Ishikawa (cell line): ENCODE results near the gene SCAND1.

Source experiments
- CEBPB ChIP-seq: IDR thresholded peaks from 2 replicates; pipeline ENCODE4 v1.6.1; 2012
- CREB1 ChIP-seq: IDR thresholded peaks from 2 replicates; pipeline ENCODE4 v1.6.1; 2012; ENCODE audit warnings: low read depth
- EGR1 ChIP-seq: IDR thresholded peaks from 2 replicates; pipeline ENCODE4 v1.6.1; 2012
- EP300 ChIP-seq: IDR thresholded peaks from 2 replicates; pipeline ENCODE4 v1.6.1; 2012; ENCODE audit warnings: borderline replicate concordance
- FOXM1 ChIP-seq: IDR thresholded peaks from 2 replicates; pipeline ENCODE4 v1.6.1; 2012; ENCODE audit warnings: low read depth, borderline replicate concordance
- NFIC ChIP-seq: IDR thresholded peaks from 2 replicates; pipeline ENCODE4 v1.6.1; 2012
- RAD21 ChIP-seq: IDR thresholded peaks from 2 replicates; pipeline ENCODE4 v1.6.1; 2012; ENCODE audit warnings: low read depth
- TAF1 ChIP-seq: IDR thresholded peaks from 2 replicates; pipeline ENCODE4 v1.6.1; 2012; ENCODE audit warnings: low read depth, mild to moderate bottlenecking
- TCF12 ChIP-seq: IDR thresholded peaks from 2 replicates; pipeline ENCODE4 v1.6.1; 2012; ENCODE audit warnings: low read depth
- YY1 ChIP-seq: IDR thresholded peaks from 2 replicates; pipeline ENCODE4 v1.6.1; 2012; ENCODE audit warnings: low read depth
- ZBTB7A ChIP-seq: IDR thresholded peaks from 2 replicates; pipeline ENCODE4 v1.6.1; 2012; ENCODE audit warnings: low read depth
- TF ChIP-seq, protein P1 (sequence below): IDR thresholded peaks from 2 replicates; pipeline ENCODE4 v1.6.1; 2012
- TF ChIP-seq, protein P2 (sequence below): IDR thresholded peaks from 2 replicates; pipeline ENCODE4 v1.6.1; 2012; ENCODE audit warnings: low read depth, mild to moderate bottlenecking
- TF ChIP-seq, protein P3 (sequence below): IDR thresholded peaks from 2 replicates; pipeline ENCODE4 v1.6.1; 2012

DNA sequence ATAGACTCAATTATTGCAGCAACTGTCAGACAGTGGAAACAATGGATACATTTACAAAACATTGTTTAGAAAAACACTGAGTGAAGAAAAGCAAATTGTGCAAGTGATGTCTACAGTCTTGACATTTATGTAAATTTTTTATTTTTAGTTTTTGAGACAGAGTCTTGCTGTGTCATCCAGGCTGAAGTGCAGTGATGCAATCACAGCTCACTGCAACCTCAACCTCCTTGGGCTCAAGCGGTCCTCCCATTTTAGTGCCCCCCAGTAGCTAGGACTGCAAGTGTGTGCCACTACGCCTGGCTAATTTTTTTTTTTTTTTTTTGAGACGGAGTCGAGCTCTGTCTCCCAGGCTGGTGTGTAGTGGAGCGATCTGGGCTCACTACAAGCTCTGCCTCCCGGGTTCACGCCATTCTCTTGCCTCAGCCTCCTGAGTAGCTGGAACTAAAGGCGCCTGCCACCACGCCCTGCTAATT lies 23.8 kb upstream of the SCAND1 start:
- TF ChIP-seq FOXM1, result no peak
- no peak for TF ChIP-seq RAD21
- TF ChIP-seq CEBPB, result no peak
- no peak for TF ChIP-seq EP300
- no peak for TF ChIP-seq TAF1
- TF ChIP-seq CREB1, result no peak
- TF ChIP-seq, protein P1, sequence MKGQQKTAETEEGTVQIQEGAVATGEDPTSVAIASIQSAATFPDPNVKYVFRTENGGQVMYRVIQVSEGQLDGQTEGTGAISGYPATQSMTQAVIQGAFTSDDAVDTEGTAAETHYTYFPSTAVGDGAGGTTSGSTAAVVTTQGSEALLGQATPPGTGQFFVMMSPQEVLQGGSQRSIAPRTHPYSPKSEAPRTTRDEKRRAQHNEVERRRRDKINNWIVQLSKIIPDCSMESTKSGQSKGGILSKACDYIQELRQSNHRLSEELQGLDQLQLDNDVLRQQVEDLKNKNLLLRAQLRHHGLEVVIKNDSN, result no peak
- TF ChIP-seq, protein P2, sequence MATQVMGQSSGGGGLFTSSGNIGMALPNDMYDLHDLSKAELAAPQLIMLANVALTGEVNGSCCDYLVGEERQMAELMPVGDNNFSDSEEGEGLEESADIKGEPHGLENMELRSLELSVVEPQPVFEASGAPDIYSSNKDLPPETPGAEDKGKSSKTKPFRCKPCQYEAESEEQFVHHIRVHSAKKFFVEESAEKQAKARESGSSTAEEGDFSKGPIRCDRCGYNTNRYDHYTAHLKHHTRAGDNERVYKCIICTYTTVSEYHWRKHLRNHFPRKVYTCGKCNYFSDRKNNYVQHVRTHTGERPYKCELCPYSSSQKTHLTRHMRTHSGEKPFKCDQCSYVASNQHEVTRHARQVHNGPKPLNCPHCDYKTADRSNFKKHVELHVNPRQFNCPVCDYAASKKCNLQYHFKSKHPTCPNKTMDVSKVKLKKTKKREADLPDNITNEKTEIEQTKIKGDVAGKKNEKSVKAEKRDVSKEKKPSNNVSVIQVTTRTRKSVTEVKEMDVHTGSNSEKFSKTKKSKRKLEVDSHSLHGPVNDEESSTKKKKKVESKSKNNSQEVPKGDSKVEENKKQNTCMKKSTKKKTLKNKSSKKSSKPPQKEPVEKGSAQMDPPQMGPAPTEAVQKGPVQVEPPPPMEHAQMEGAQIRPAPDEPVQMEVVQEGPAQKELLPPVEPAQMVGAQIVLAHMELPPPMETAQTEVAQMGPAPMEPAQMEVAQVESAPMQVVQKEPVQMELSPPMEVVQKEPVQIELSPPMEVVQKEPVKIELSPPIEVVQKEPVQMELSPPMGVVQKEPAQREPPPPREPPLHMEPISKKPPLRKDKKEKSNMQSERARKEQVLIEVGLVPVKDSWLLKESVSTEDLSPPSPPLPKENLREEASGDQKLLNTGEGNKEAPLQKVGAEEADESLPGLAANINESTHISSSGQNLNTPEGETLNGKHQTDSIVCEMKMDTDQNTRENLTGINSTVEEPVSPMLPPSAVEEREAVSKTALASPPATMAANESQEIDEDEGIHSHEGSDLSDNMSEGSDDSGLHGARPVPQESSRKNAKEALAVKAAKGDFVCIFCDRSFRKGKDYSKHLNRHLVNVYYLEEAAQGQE, result no peak
- no peak for TF ChIP-seq NFIC
- no peak for TF ChIP-seq YY1
- no peak for TF ChIP-seq EGR1
- no peak for TF ChIP-seq ZBTB7A
- TF ChIP-seq TCF12, result no peak
- TF ChIP-seq, protein P3, sequence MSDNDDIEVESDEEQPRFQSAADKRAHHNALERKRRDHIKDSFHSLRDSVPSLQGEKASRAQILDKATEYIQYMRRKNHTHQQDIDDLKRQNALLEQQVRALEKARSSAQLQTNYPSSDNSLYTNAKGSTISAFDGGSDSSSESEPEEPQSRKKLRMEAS, result no peak
